SU-DHL-6 (cell line): ENCODE measurements around the gene BRD2.

Experiments
- CTCF ChIP-seq: fragments of 200-600 bp; sonication (generic); IDR thresholded peaks from one replicate; pipeline ENCODE4 v1.5.1; 2017; ENCODE audit warnings: antibody characterized with exemption, mild to moderate bottlenecking, low read length, moderate library complexity; ENCODE audit not compliant: insufficient read depth, poor library complexity, severe bottlenecking
- EZH2phosphoT487 ChIP-seq: fragments of 200-600 bp; sonication (generic), shearing (Covaris generic); conservative IDR thresholded peaks from 2 replicates; pipeline ENCODE4 v1.6.1; 2018; ENCODE audit warnings: mild to moderate bottlenecking, antibody characterized with exemption, low read length, moderate library complexity, mixed read lengths

GRCh38 chr6:32984622-32985389 lies 16.4 kb downstream of the BRD2 start:
- TF ChIP-seq CTCF, result peak; percentile 98
- TF ChIP-seq EZH2phosphoT487, result no peak
